SK-N-SH treated with all-trans-retinoic acid at 6 μM for 48 hours (cell line): ENCODE measurements around the gene PRORP.

Source experiments
- ARNTL ChIP-seq: fragments of 450-650 bp; formaldehyde crosslinking; IDR thresholded peaks from 2 replicates; pipeline ENCODE4 v1.5.0; 2020; ENCODE audit warnings: low read depth, mild to moderate bottlenecking, moderate library complexity, borderline replicate concordance
- BACH2 ChIP-seq: fragments of 250-450 bp; sonication (Bioruptor Pico); IDR thresholded peaks from 2 replicates; pipeline ENCODE4 v1.9.0; 2021; ENCODE audit warnings: mild to moderate bottlenecking, borderline replicate concordance
- CREB5 ChIP-seq: fragments of 250-450 bp; sonication (Bioruptor Pico); IDR thresholded peaks from 2 replicates; pipeline ENCODE4 v1.5.1; 2020; ENCODE audit warnings: low read depth, mild to moderate bottlenecking, moderate library complexity
- CSRNP3 ChIP-seq: fragments of 250-450 bp; sonication (Bioruptor Pico); IDR thresholded peaks from 2 replicates; pipeline ENCODE4 v1.5.1; 2021; ENCODE audit warnings: mild to moderate bottlenecking, moderate library complexity
- PATZ1 ChIP-seq: fragments of 250-450 bp; sonication (Bioruptor Pico); IDR thresholded peaks from 2 replicates; pipeline ENCODE4 v1.8.0; 2020; ENCODE audit warnings: mild to moderate bottlenecking, moderate library complexity, borderline replicate concordance
- POU6F1 ChIP-seq: fragments of 250-450 bp; sonication (Bioruptor Pico); IDR thresholded peaks from 2 replicates; pipeline ENCODE4 v1.8.0; 2021; ENCODE audit warnings: low read depth, mild to moderate bottlenecking, moderate library complexity, borderline replicate concordance
- SNAI2 ChIP-seq: fragments of 250-450 bp; sonication (Bioruptor Pico); IDR thresholded peaks from 2 replicates; pipeline ENCODE4 v1.5.0; 2020; ENCODE audit warnings: mild to moderate bottlenecking, moderate library complexity
- TCF4 ChIP-seq: fragments of 250-450 bp; sonication (Bioruptor Pico); IDR thresholded peaks from 2 replicates; pipeline ENCODE4 v1.8.0; 2021; ENCODE audit warnings: mild to moderate bottlenecking, moderate library complexity, borderline replicate concordance
- TOX ChIP-seq: fragments of 250-450 bp; sonication (Bioruptor Pico); IDR thresholded peaks from 2 replicates; pipeline ENCODE4 v1.8.0; 2021; ENCODE audit warnings: mild to moderate bottlenecking, moderate library complexity, borderline replicate concordance
- ZFP3 ChIP-seq: fragments of 250-450 bp; sonication (Bioruptor Pico); IDR thresholded peaks from 2 replicates; pipeline ENCODE4 v1.5.0; 2020; ENCODE audit warnings: mild to moderate bottlenecking, moderate library complexity
- ZFP30 ChIP-seq: fragments of 450-650 bp; formaldehyde crosslinking; IDR thresholded peaks from 2 replicates; pipeline ENCODE4 v1.5.0; 2022; ENCODE audit warnings: mild to moderate bottlenecking, moderate library complexity
- ZNF70 ChIP-seq: fragments of 450-650 bp; formaldehyde crosslinking; IDR thresholded peaks from 2 replicates; pipeline ENCODE4 v1.5.0; 2020; ENCODE audit warnings: mild to moderate bottlenecking, moderate library complexity

- TF ChIP-seq ZNF70 (CRISPR knock-in tag): no peak
- no peak for TF ChIP-seq TOX (CRISPR knock-in tag)
- no peak for TF ChIP-seq PATZ1 (CRISPR knock-in tag)
- TF ChIP-seq TCF4 (CRISPR knock-in tag): no peak
- TF ChIP-seq ZFP3 (CRISPR knock-in tag): no peak
- TF ChIP-seq BACH2 (CRISPR knock-in tag): no peak
- no peak for TF ChIP-seq ZFP30 (CRISPR knock-in tag)
- TF ChIP-seq POU6F1 (CRISPR knock-in tag): no peak
- TF ChIP-seq ARNTL (CRISPR knock-in tag): no peak
- TF ChIP-seq CSRNP3: no peak
- no peak for TF ChIP-seq SNAI2 (CRISPR knock-in tag)
- no peak for TF ChIP-seq CREB5
Measured at GRCh38 chr14:35122696-35123387, 490 bp downstream of the PRORP start.
